Measurements from ENCODE around the gene MEN1.
"Not testable (repeated sequence)": the region's sequence is repeated elsewhere in the genome, so short reads cannot be mapped to it uniquely, and the experiment has no call there.

MEN1 gene

GRCh38 chr11:64831411-64831891, 21.1 kb upstream of the MEN1 start:
- no peak for DNase-seq

- DNase-seq: no peak
These were observed 19.3 kb upstream of the MEN1 start for GRCh38 chr11:64829536-64830251.

- no peak for DNase-seq
These were observed 17.1 kb upstream of the MEN1 start for GRCh38 chr11:64827451-64827839.

- DNase-seq: no peak
These were observed 16.5 kb upstream of the MEN1 start for GRCh38 chr11:64826578-64827450.

GRCh38 chr11:64826062-64826461, 15.7 kb upstream of the MEN1 start:
- no peak for DNase-seq

GRCh38 chr11:64823568-64824119, 13.3 kb upstream of the MEN1 start:
- no peak for DNase-seq

GRCh38 chr11:64817476-64817875, 7.1 kb upstream of the MEN1 start:
- no peak for DNase-seq

- not testable (repeated sequence) for DNase-seq
These were observed 5.1 kb upstream of the MEN1 start for GRCh38 chr11:64815433-64815832.

GRCh38 chr11:64814712-64815187, 4.4 kb upstream of the MEN1 start:
- no peak for DNase-seq

- DNase-seq: no peak
These were observed 3.5 kb upstream of the MEN1 start for GRCh38 chr11:64813826-64814225.

GRCh38 chr11:64810891-64811272, 531 bp upstream of the MEN1 start:
- no peak for DNase-seq

GRCh38 chr11:64809781-64810241, 540 bp downstream of the MEN1 start:
- no peak for DNase-seq

GRCh38 chr11:64805481-64805880, 4.9 kb downstream of the MEN1 start:
- no peak for DNase-seq

GRCh38 chr11:64804346-64805210, 5.8 kb downstream of the MEN1 start:
- DNase-seq: no peak

GRCh38 chr11:64803846-64804345, 6.5 kb downstream of the MEN1 start:
- DNase-seq: no peak

GRCh38 chr11:64803158-64803845, 7.0 kb downstream of the MEN1 start, which contains the start of gene MAP4K2:
Gene MAP4K2, minus strand, starts transcription at chr11:64803214. Its CDS starts 65 bp downstream, at chr11:64803149.
- DNase-seq: peak; percentile 81

GRCh38 chr11:64802370-64803157, 7.8 kb downstream of the MEN1 start:
- peak; percentile 32 for DNase-seq

- DNase-seq: no peak
These were observed 8.6 kb downstream of the MEN1 start for GRCh38 chr11:64801561-64802369.

GRCh38 chr11:64801158-64801464, 9.2 kb downstream of the MEN1 start:
- DNase-seq: no peak

Measured in activated effector memory CD4-positive, alpha-beta T cell treated with Interleukin-2 at 50 U/mL for 16 hours (primary cell).